ENCODE data around the gene DRG2.

Gene DRG2

GRCh38 chr17:18111330-18111971 is 23.7 kb downstream of the DRG2 start:
- DNase-seq (ENCODE audit: insufficient read length, low spot score) (no peak), FAIRE-seq (no peak)

- FAIRE-seq: no peak
- DNase-seq (ENCODE audit: insufficient read length, low spot score): no peak
Measured at GRCh38 chr17:18115517-18115916, 27.8 kb downstream of the DRG2 start.

GRCh38 chr17:18116078-18116477 is 28.3 kb downstream of the DRG2 start:
- no peak for FAIRE-seq

GRCh38 chr17:18117533-18117932 is 29.8 kb downstream of the DRG2 start:
- FAIRE-seq (no peak), DNase-seq (ENCODE audit: insufficient read length, low spot score) (no peak)

More at GRCh38 chr17:18116078-18116477, 28.3 kb downstream of the DRG2 start:
- DNase-seq (ENCODE audit: insufficient read length, low spot score): no peak

GRCh38 chr17:18117982-18118975 is 30.5 kb downstream of the DRG2 start:
- FAIRE-seq (no peak), DNase-seq (ENCODE audit: insufficient read length, low spot score) (no peak)

GRCh38 chr17:18119166-18119745 is 31.5 kb downstream of the DRG2 start:
- no peak for FAIRE-seq
- DNase-seq (ENCODE audit: insufficient read length, low spot score): no peak

GRCh38 chr17:18119938-18120337 is 32.2 kb downstream of the DRG2 start:
- DNase-seq (ENCODE audit: insufficient read length, low spot score): no peak
- no peak for FAIRE-seq

GRCh38 chr17:18120461-18121017 is 32.8 kb downstream of the DRG2 start:
- DNase-seq (ENCODE audit: insufficient read length, low spot score) (no peak), FAIRE-seq (no peak)

GRCh38 chr17:18121144-18121910 is 33.6 kb downstream of the DRG2 start:
- DNase-seq (ENCODE audit: insufficient read length, low spot score) (no peak), FAIRE-seq (no peak)

GRCh38 chr17:18122990-18123753 is 35.4 kb downstream of the DRG2 start:
- FAIRE-seq (no peak), DNase-seq (ENCODE audit: insufficient read length, low spot score) (no peak)

GRCh38 chr17:18124345-18125126 is 36.8 kb downstream of the DRG2 start:
- DNase-seq (ENCODE audit: insufficient read length, low spot score) (no peak), FAIRE-seq (no peak)

- FAIRE-seq: no peak
- no peak for DNase-seq (ENCODE audit: insufficient read length, low spot score)
Measured at GRCh38 chr17:18129041-18129502, 41.3 kb downstream of the DRG2 start.

- DNase-seq (ENCODE audit: insufficient read length, low spot score): no peak
- no peak for FAIRE-seq
Measured at GRCh38 chr17:18132711-18133110, 45.0 kb downstream of the DRG2 start.

GRCh38 chr17:18136357-18136756 is 48.6 kb downstream of the DRG2 start:
- FAIRE-seq (no peak), DNase-seq (ENCODE audit: insufficient read length, low spot score) (no peak)

GRCh38 chr17:18138065-18138749 is 50.5 kb downstream of the DRG2 start:
- DNase-seq (ENCODE audit: insufficient read length, low spot score) (no peak), FAIRE-seq (no peak)

- no peak for DNase-seq (ENCODE audit: insufficient read length, low spot score)
- no peak for FAIRE-seq
Measured at GRCh38 chr17:18139092-18139491, 51.3 kb downstream of the DRG2 start.

GRCh38 chr17:18139498-18139897 is 51.8 kb downstream of the DRG2 start:
- DNase-seq (ENCODE audit: insufficient read length, low spot score): no peak
- FAIRE-seq: no peak

- FAIRE-seq (no peak), DNase-seq (ENCODE audit: insufficient read length, low spot score) (no peak)
Measured at GRCh38 chr17:18139949-18140348, 52.2 kb downstream of the DRG2 start.
